Ectodermal cell (in vitro differentiated cells): Measurements from ENCODE around the gene KLHL3. TPM values are rescaled to one million over a fixed set of nuclear protein-coding genes. Genes with fewer than 3 reads are reported as not detected.
"Not testable (repeated sequence)": the region's sequence is repeated elsewhere in the genome, so short reads cannot be mapped to it uniquely, and the experiment has no call there.

ENCODE experiments used
- H3K27ac ChIP-seq: 2 replicates; pipeline ENCODE4 v1.7.0; 2013; ENCODE audit warnings: mild to moderate bottlenecking, low read depth, low read length; ENCODE audit not compliant: insufficient read depth, poor library complexity, severe bottlenecking
- H3K27me3 ChIP-seq: 2 replicates; pipeline ENCODE4 v1.7.0; 2013; ENCODE audit warnings: mild to moderate bottlenecking, low read length; ENCODE audit not compliant: insufficient read depth, control insufficient read depth, poor library complexity, severe bottlenecking
- H3K36me3 ChIP-seq: one replicate; pipeline ENCODE4 v1.7.0; 2013; ENCODE audit warnings: low read length; ENCODE audit not compliant: control insufficient read depth, insufficient read depth
- H3K4me1 ChIP-seq: one replicate; pipeline ENCODE4 v1.7.0; 2013; ENCODE audit warnings: low read length; ENCODE audit not compliant: control insufficient read depth, insufficient read depth
- H3K4me3 ChIP-seq: 2 replicates; pipeline ENCODE4 v1.7.0; 2013; ENCODE audit warnings: low read depth, low read length, control low read depth; ENCODE audit not compliant: insufficient read depth
- H3K9me3 ChIP-seq: 2 replicates; pipeline ENCODE4 v1.7.0; 2013; ENCODE audit warnings: mild to moderate bottlenecking, low read length, moderate library complexity; ENCODE audit not compliant: control insufficient read depth
- WGBS, 2 experiments: methylation state at CpG; one replicate each; pipeline ENCODE4 v1.1.7; 2013; ENCODE audit warnings: missing lambda C conversion rate in 2 of 2; 5-methylcytosine and 5-hydroxymethylcytosine counted together
- polyA plus RNA-seq, 4 experiments: library from polyadenylated mRNA; stranded (reverse); fragments of 50-300 nt; gene quantifications; one replicate each; pipeline ENCODE4 v1.2.3, GENCODE V29; 2013

The KLHL3 gene
- 11.2 TPM for polyA plus RNA-seq (2013, experiment 1 of 4)
- 10.5 TPM for polyA plus RNA-seq (2013, experiment 2 of 4)
- 9.5 TPM for polyA plus RNA-seq (2013, experiment 3 of 4)
- 8.9 TPM for polyA plus RNA-seq (2013, experiment 4 of 4)

- H3K36me3 ChIP-seq, result no peaks in the 10 kb centered on the region
- H3K4me1 ChIP-seq, result peaks cover 8% of the 10 kb centered on the region
- 1% methylated on average over 12 of the region's 12 CpGs for WGBS, 2 experiments
- no peaks in the 10 kb centered on the region for H3K9me3 ChIP-seq
- peak within 1 kb of the TSS; percentile 57 for H3K27ac ChIP-seq
- peak within 1 kb of the TSS; percentile 52 for H3K4me3 ChIP-seq
- H3K27me3 ChIP-seq, result no peaks in the 10 kb centered on the region
Observed at GRCh38 chr5:137735555-137736284, at the start of gene KLHL3. TSS of gene KLHL3 (minus strand) at chr5:137736089. CDS start at chr5:137735646, 443 bp downstream.

GRCh38 chr5:137782984-137783536 lies 47.2 kb upstream of the KLHL3 start:
- Histone ChIP-seq H3K36me3 (no peaks in the 10 kb centered on the region), H3K9me3 (no peaks in the 10 kb centered on the region), H3K27me3 (no peaks in the 10 kb centered on the region), H3K27ac (no peak overlapping the region), H3K4me1 (no peaks in the 10 kb centered on the region), H3K4me3 (no peak overlapping the region)
- 77 to 78% methylated on average over 4 of the region's 4 CpGs for WGBS, 2 experiments

GRCh38 chr5:137782055-137782454 lies 46.2 kb upstream of the KLHL3 start:
- Histone ChIP-seq H3K4me3 (no peak overlapping the region), H3K36me3 (no peaks in the 10 kb centered on the region), H3K27me3 (no peaks in the 10 kb centered on the region), H3K9me3 (no peaks in the 10 kb centered on the region), H3K4me1 (no peaks in the 10 kb centered on the region), H3K27ac (no peak overlapping the region)
- 85 to 95% methylated on average over 2 of the region's 2 CpGs for WGBS, 2 experiments

GRCh38 chr5:137778772-137779564 lies 43.1 kb upstream of the KLHL3 start:
- H3K4me3 ChIP-seq, result no peak overlapping the region
- WGBS, 2 experiments, result 100% methylated on average over 1 to 2 of the region's 2 CpGs
- H3K4me1 ChIP-seq, result no peaks in the 10 kb centered on the region
- no peaks in the 10 kb centered on the region for H3K36me3 ChIP-seq
- H3K27ac ChIP-seq, result no peak overlapping the region
- no peaks in the 10 kb centered on the region for H3K27me3 ChIP-seq
- no peaks in the 10 kb centered on the region for H3K9me3 ChIP-seq

- H3K27me3 ChIP-seq, H3K27ac ChIP-seq, H3K4me3 ChIP-seq, H3K4me1 ChIP-seq, H3K9me3 ChIP-seq, H3K36me3 ChIP-seq: not testable (repeated sequence)
- 90 to 91% methylated on average over 5 of the region's 5 CpGs for WGBS, 2 experiments
Observed at GRCh38 chr5:137767937-137768336, 32.0 kb upstream of the KLHL3 start.

GRCh38 chr5:137761566-137761965 lies 25.7 kb upstream of the KLHL3 start:
- H3K27ac ChIP-seq, result no peak overlapping the region
- no peaks in the 10 kb centered on the region for H3K36me3 ChIP-seq
- 88 to 95% methylated on average over 3 of the region's 3 CpGs for WGBS, 2 experiments
- no peaks in the 10 kb centered on the region for H3K27me3 ChIP-seq
- H3K4me3 ChIP-seq, result no peak overlapping the region
- no peaks in the 10 kb centered on the region for H3K9me3 ChIP-seq
- no peaks in the 10 kb centered on the region for H3K4me1 ChIP-seq

GRCh38 chr5:137760719-137761516 lies 25.0 kb upstream of the KLHL3 start:
- WGBS, 2 experiments, result 94% methylated on average over 7 of the region's 7 CpGs
- Histone ChIP-seq H3K9me3 (no peaks in the 10 kb centered on the region), H3K27ac (no peak overlapping the region), H3K27me3 (no peaks in the 10 kb centered on the region), H3K36me3 (no peaks in the 10 kb centered on the region), H3K4me1 (no peaks in the 10 kb centered on the region), H3K4me3 (no peak overlapping the region)

GRCh38 chr5:137760294-137760693 lies 24.4 kb upstream of the KLHL3 start:
- Histone ChIP-seq H3K4me1 (no peaks in the 10 kb centered on the region), H3K9me3 (no peaks in the 10 kb centered on the region)
- 94 to 98% methylated on average over 4 of the region's 4 CpGs for WGBS, 2 experiments

GRCh38 chr5:137758715-137759306 lies 22.9 kb upstream of the KLHL3 start:
- no peaks in the 10 kb centered on the region for H3K9me3 ChIP-seq
- H3K27ac ChIP-seq, result no peak overlapping the region
- 91 to 93% methylated on average over 6 of the region's 6 CpGs for WGBS, 2 experiments
- H3K27me3 ChIP-seq, result no peaks in the 10 kb centered on the region
- H3K4me1 ChIP-seq, result no peaks in the 10 kb centered on the region
- no peak overlapping the region for H3K4me3 ChIP-seq
- no peaks in the 10 kb centered on the region for H3K36me3 ChIP-seq

More at GRCh38 chr5:137760294-137760693, 24.4 kb upstream of the KLHL3 start:
- H3K4me3 ChIP-seq, result no peak overlapping the region
- H3K36me3 ChIP-seq, result no peaks in the 10 kb centered on the region
- H3K27ac ChIP-seq, result no peak overlapping the region
- no peaks in the 10 kb centered on the region for H3K27me3 ChIP-seq
